NCI-H1092 treated with DMSO at 0.1 percent for 48 hours (cell line): Measurements from ENCODE around the gene KCNAB2.
"Not testable (repeated sequence)": the region's sequence is repeated elsewhere in the genome, so short reads cannot be mapped to it uniquely, and the experiment has no call there.

Source experiments
- DNase-seq: peaks from one replicate; lab custom pipeline; 2025; lab: John Stamatoyannopoulos, UW

The KCNAB2 gene

GRCh38 chr1:6056572-6056948 lies 10.9 kb downstream of the KCNAB2 start:
- no peak for DNase-seq

GRCh38 chr1:6057170-6057845 lies 11.6 kb downstream of the KCNAB2 start:
- DNase-seq, result no peak

DNA sequence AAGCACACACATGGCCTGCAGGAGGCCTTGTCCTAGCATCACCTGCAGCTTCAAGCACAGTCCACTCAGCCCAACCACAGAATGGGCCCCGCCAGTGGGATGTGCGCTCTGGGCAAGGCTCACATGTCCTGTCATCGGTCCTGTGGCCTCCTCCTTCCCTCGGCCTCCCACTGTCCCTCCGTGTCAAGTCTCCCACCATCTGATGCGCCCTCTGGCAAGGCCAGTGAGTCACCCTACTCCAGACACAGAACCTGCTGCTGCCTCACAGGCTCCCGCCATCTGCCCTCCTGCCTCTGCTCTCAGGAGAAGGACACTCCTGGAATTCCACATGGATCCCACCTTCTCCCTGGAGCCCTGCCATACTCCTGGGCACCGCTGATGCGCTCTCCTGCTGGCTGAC lies 14.2 kb downstream of the KCNAB2 start:
- DNase-seq, result no peak

DNA sequence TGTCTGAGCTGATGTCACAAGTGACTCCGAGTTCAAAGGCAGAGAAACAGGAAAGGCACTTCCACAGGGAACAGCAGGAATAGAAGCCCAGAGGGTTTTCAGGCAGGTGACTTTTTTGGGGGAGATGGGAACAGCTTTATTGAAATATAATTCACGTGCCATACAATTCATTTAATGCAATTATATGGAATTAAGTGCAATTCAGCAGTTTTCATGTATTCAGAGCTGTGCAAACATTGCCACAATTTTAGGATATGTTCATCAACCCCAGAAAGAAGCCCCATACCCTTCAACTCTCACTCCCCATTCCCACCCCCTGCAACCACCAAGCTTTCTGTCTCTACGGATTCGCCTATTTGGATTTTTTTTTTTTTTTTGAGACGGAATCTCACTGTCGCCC lies 17.0 kb downstream of the KCNAB2 start:
- no peak for DNase-seq

DNA sequence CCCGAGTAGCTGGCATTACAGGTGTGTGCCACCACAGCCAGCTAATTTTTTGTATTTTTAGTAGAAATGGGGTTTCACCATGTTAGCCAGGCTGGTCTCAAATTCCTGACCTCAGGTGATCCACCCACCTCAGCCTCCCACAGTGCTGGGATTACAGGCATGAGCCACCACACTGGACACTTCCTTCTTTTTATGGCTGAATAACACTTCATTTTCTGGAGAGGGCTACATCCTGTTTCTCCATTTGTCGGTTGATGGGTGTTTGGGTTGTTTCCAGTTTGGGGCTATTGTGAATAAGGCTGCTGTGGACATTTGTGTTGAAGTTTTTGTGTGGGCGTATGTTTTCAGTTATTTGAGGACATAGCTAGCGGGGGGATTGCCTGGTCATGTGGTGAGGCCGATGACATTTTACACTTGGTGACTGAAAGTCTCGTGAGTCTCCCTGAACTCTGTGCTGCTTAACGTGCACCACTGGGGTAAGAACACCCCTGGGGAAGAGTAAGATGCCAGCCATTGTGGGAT lies 17.9 kb downstream of the KCNAB2 start:
- DNase-seq, result not testable (repeated sequence)

GRCh38 chr1:6065093-6065858 lies 19.6 kb downstream of the KCNAB2 start:
- no peak for DNase-seq

DNA sequence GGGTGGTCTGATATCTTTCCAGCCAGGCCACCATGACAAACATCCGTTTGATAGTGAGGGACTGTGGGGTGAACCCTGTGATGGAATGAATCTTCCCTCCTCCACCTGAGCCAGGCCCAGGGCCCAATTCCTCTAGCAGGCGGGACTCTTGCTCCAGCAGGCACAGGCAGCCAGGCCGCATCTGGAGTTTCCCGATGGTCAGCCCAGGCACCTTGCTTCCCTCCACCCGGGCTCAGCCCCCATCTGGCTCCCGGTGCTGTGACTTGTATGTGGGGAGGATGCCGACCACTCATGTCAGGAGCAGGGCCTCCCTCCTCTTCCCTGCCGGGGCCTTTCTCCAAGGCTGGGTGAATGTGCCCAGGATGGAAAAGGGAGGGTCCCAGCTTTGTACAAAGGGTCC lies 21.0 kb downstream of the KCNAB2 start:
- DNase-seq, result no peak

GRCh38 chr1:6068073-6068472 lies 22.4 kb downstream of the KCNAB2 start:
- DNase-seq, result no peak

GRCh38 chr1:6068932-6069331 lies 23.2 kb downstream of the KCNAB2 start:
- DNase-seq, result no peak

GRCh38 chr1:6069573-6069972 lies 23.9 kb downstream of the KCNAB2 start:
- no peak for DNase-seq

DNA sequence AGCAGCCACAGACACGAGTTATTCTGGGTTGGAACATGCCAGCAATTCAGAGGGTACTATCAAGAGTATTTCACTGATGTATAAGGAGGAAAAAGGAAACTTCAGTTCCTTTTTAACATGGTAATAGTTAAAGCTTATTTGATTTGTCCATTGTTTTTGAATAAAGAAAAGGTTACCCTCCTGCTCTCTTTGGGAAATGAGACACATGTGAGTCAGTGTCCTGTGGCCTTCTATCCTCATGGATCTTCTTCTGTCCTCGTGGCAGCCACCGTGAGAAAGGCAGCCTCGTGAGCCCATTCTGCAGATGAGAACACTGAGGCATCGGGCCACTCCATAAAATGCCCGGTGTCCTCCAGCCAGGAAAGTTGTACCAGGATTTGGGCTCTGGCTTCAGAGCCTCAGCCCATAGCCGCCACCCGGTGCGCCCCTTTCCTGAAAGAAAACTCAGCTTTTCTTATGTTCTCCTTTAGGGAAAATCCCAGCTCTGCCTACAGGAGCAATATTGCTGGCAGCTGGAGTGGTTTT lies 24.8 kb downstream of the KCNAB2 start:
- DNase-seq, result no peak

DNA sequence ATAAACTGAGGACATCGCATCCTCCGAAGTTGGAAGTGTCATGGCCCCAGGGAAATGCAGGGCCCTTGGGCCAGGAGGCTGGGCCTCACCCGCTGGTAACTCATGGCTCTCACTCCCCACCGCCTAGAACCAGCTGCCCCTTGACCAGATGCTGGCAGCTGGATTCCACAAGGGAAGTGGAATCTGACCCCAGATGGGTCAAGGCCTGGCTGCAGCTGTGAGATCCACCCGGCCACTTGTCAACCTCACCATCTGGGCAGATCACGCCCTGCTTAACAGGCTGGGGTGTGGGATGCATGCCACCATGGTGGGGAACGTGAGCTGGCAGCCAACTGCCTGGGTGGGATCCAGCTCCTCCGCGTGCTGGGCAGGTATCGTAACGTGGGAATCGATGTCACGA lies 25.5 kb downstream of the KCNAB2 start:
- DNase-seq, result no peak

DNA sequence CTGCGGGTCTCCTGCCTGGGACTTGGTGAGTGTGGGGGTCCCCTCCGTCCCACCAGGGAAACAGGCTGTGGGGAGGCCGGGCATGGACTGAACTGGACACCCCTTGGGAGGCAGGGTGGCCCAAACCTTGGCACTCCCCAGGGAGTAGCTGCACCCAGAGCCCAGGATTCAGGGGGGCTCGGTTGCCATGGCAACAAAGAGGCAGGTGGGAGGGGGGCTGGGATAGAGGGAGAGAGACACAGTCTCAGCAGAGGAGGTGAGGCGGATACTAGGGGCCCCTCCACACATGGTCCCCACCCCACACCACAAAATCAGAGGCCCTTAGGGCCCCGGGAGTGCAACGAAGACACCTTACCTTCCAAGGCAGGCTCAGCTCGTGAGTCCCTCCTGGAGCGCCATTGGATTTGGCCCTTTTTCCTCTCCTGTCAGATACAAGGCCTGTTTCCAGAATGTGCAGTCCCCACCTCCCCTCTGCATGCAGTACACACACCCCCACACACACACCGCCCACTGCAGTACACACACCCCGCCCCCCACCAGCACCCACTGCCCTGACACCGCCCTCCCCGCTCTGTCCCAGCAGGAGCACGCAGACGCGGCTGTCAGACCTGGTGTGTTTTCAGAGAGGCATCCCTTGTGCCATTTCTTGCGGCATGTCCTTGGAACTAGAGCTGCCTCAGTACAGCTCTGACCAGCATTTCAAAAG lies 27.2 kb downstream of the KCNAB2 start:
- no peak for DNase-seq

DNA sequence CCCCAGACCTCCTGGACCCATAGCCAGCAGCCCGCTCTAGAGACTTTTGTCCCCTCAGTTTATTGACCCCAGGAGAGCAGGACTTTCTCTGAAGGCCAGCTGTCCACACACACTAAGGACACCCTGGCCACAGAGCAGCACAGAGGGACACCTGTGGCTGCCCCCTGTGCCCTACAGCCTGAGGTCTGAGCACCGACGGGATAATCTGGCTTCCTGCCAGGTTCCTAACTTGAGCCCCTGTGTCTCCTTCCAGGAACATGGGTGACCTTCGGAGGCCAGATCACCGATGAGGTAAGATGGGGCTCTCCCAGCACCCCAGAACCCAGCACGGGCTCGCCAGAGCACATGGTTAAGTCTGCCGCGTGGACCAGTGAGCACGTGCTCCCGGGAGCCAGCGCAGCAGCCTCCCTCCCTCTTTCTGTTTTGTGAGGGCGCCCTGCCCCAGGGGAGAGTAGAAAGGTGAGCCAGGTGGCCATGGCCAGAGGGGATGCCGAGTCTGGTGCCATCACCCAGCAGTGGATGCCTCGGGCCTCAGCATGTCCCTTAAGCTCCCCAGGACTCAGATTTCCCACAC lies 27.9 kb downstream of the KCNAB2 start:
- no peak for DNase-seq

GRCh38 chr1:6074192-6074901 lies 28.7 kb downstream of the KCNAB2 start:
- DNase-seq, result no peak

- no peak for DNase-seq
Measured at GRCh38 chr1:6075748-6076147, 30.1 kb downstream of the KCNAB2 start.

- DNase-seq, result not testable (repeated sequence)
Measured at GRCh38 chr1:6077061-6077460, 31.4 kb downstream of the KCNAB2 start.

GRCh38 chr1:6077506-6077905 lies 31.8 kb downstream of the KCNAB2 start:
- no peak for DNase-seq

DNA sequence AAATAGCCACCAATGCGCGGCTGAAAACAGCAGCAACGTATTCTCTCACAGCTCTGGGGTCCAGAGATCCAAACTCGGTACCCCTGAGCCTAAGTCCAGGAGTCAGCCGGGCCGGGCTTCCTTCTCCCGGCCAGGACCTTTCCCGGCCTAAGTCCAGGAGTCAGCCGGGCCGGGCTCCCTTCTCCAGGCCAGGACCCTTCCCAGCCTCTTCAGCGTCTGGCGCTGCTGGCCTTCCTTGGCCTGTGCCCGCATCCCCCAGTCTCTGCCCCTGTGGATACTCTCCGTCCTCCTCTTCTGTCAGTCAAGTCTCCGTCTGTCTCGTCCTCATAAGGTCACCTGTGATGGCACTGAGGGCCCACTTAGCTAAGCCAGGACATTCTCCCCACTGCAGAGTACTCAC lies 32.2 kb downstream of the KCNAB2 start:
- no peak for DNase-seq

- DNase-seq, result peak; percentile 82
Measured at GRCh38 chr1:6080469-6080868, 34.8 kb downstream of the KCNAB2 start.

- no peak for DNase-seq
Measured at GRCh38 chr1:6081901-6082300, 36.2 kb downstream of the KCNAB2 start.
